Upper lobe of right lung (tissue), 1 donor: ENCODE measurements around the gene NTRK3. TPM values are rescaled to one million over a fixed set of nuclear protein-coding genes. Genes with fewer than 3 reads are reported as not detected.

Source experiments
- ATAC-seq: fragments of 200-7000 bp; cut with Tn5 transposase; one replicate; pipeline ENCODE4 v1.9.1; 2020; ENCODE audit warnings: mild to moderate bottlenecking, moderate library complexity
- DNase-seq: peaks from one replicate; pipeline ENCODE4 v3.0.0-alpha.2; 2020
- H3K27ac ChIP-seq: fragments of 200-600 bp; one replicate; pipeline ENCODE4 v1.8.0; 2022
- H3K27me3 ChIP-seq: fragments of 200-600 bp; one replicate; pipeline ENCODE4 v1.8.0; 2022; ENCODE audit warnings: mild to moderate bottlenecking
- H3K36me3 ChIP-seq: fragments of 200-600 bp; one replicate; pipeline ENCODE4 v1.8.0; 2022
- H3K4me1 ChIP-seq: fragments of 200-600 bp; one replicate; pipeline ENCODE4 v1.8.0; 2022
- H3K4me3 ChIP-seq: fragments of 200-600 bp; one replicate; pipeline ENCODE4 v1.8.0; 2022; ENCODE audit warnings: mild to moderate bottlenecking
- H3K9me3 ChIP-seq: fragments of 200-600 bp; one replicate; pipeline ENCODE4 v1.8.0; 2022
- CTCF ChIP-seq: fragments of 200-600 bp; IDR thresholded peaks from one replicate; pipeline ENCODE4 v1.8.0; 2022; ENCODE audit warnings: antibody characterized with exemption
- intact Hi-C: fragments of 100-400 bp; cut with DNase I; formaldehyde crosslinking; loops from one replicate; pipeline ENCODE4 v1.11.0; 2022
- total RNA-seq: library from RNA; stranded (reverse); fragmentation: NEBNext Ultra II Directional; extraction: Animal tissue kit (Norgen Biotek cat#: 25700); gene quantifications from one replicate; pipeline ENCODE4 v1.2.1, GENCODE V29; 2021
- donor health status: DM: no; HTN: yes; CAD: no; lungs with severe emphysema.

Gene NTRK3
- total RNA-seq, 1 donor from 2014 or later, result 2.8 TPM

GRCh38 chr15:88003541-88004327 is 252.8 kb downstream of the NTRK3 start:
- Histone ChIP-seq H3K4me3 (no peak overlapping the region), H3K27ac (no peak overlapping the region), H3K4me1 (no peaks in the 10 kb centered on the region), H3K9me3 (peaks cover 10% of the 10 kb centered on the region), H3K36me3 (no peaks in the 10 kb centered on the region), H3K27me3 (no peaks in the 10 kb centered on the region)
- intact Hi-C loops, result no loop called here
- ATAC-seq (no peak), DNase-seq (no peak)
- no peak for TF ChIP-seq CTCF

DNA sequence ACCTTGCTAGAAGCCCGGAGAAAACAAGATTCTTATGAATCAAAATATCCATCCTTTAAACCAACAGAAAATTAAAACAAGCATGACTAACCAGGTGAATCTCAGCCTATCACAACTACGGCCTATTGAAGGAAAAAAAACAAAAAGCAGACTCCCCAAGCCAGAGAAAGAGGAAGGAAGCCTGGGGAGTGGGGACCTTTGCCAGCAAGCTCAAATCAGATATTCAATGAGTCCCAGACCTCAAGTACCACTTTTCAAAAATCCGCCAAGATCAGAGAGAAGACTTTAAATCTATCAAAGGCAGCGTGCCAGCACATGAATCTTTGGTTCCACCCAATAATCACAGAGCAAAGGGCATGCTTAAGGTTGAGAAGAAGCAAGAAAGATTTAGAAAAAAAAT is 253.8 kb downstream of the NTRK3 start:
- no peak for ATAC-seq
- no peaks in the 10 kb centered on the region for H3K4me1 ChIP-seq
- no peak for TF ChIP-seq CTCF
- intact Hi-C loops, result no loop called here
- no peaks in the 10 kb centered on the region for H3K27me3 ChIP-seq
- no peaks in the 10 kb centered on the region for H3K36me3 ChIP-seq
- H3K4me3 ChIP-seq, result no peak overlapping the region
- no peak for DNase-seq
- peaks cover 10% of the 10 kb centered on the region for H3K9me3 ChIP-seq
- no peak overlapping the region for H3K27ac ChIP-seq

GRCh38 chr15:87998630-87999029 is 257.9 kb downstream of the NTRK3 start:
- H3K9me3 ChIP-seq, result peaks cover 10% of the 10 kb centered on the region
- no peaks in the 10 kb centered on the region for H3K27me3 ChIP-seq
- H3K36me3 ChIP-seq, result no peaks in the 10 kb centered on the region
- DNase-seq (no peak), ATAC-seq (no peak)
- no peak overlapping the region for H3K27ac ChIP-seq
- H3K4me1 ChIP-seq, result no peaks in the 10 kb centered on the region
- intact Hi-C loops, result no loop called here
- TF ChIP-seq CTCF, result no peak
- no peak overlapping the region for H3K4me3 ChIP-seq

- Histone ChIP-seq H3K36me3 (no peaks in the 10 kb centered on the region), H3K27me3 (no peaks in the 10 kb centered on the region), H3K9me3 (no peaks in the 10 kb centered on the region), H3K4me1 (no peaks in the 10 kb centered on the region), H3K27ac (no peak overlapping the region), H3K4me3 (no peak overlapping the region)
- TF ChIP-seq CTCF, result no peak
- intact Hi-C loops, result no loop called here
- ATAC-seq (no peak), DNase-seq (no peak)
These were observed 269.8 kb downstream of the NTRK3 start for GRCh38 chr15:87986776-87987175.

GRCh38 chr15:87985451-87985850 is 271.1 kb downstream of the NTRK3 start:
- no peaks in the 10 kb centered on the region for H3K4me1 ChIP-seq
- intact Hi-C loops, result no loop called here
- no peaks in the 10 kb centered on the region for H3K9me3 ChIP-seq
- no peak overlapping the region for H3K4me3 ChIP-seq
- DNase-seq (no peak), ATAC-seq (no peak)
- TF ChIP-seq CTCF, result no peak
- H3K27me3 ChIP-seq, result no peaks in the 10 kb centered on the region
- H3K36me3 ChIP-seq, result no peaks in the 10 kb centered on the region
- H3K27ac ChIP-seq, result no peak overlapping the region

- ATAC-seq (no peak), DNase-seq (no peak)
- H3K36me3 ChIP-seq, result no peaks in the 10 kb centered on the region
- H3K27me3 ChIP-seq, result no peaks in the 10 kb centered on the region
- no peak for TF ChIP-seq CTCF
- intact Hi-C loops, result no loop called here
- H3K4me3 ChIP-seq, result no peak overlapping the region
- H3K4me1 ChIP-seq, result no peaks in the 10 kb centered on the region
- H3K9me3 ChIP-seq, result no peaks in the 10 kb centered on the region
- H3K27ac ChIP-seq, result no peak overlapping the region
These were observed 274.6 kb downstream of the NTRK3 start for GRCh38 chr15:87981969-87982368.
